Neural cell (in vitro differentiated cells): Measurements from ENCODE around the gene TBXA2R. TPM values are rescaled to one million over a fixed set of nuclear protein-coding genes. Genes with fewer than 3 reads are reported as not detected.

Source experiments
- H2AFZ ChIP-seq: fragments of 200-600, 300-800 bp; sonication (generic), shearing (Covaris generic); 2 replicates; pipeline ENCODE4 v1.6.0; 2014; ENCODE audit warnings: low read depth, mild to moderate bottlenecking, antibody characterized with exemption, low read length, moderate library complexity
- H3F3A ChIP-seq: fragments of 200-600 bp; shearing (Covaris generic); 2 replicates; pipeline ENCODE4 v1.6.1; 2016; ENCODE audit warnings: mild to moderate bottlenecking, moderate library complexity, mixed read lengths, antibody characterized with exemption, low read length; ENCODE audit not compliant: insufficient read depth, poor library complexity, severe bottlenecking
- H3K27ac ChIP-seq: fragments of 200-600, 300-800 bp; sonication (generic), shearing (Covaris generic); 2 replicates; pipeline ENCODE4 v1.5.1; 2014; ENCODE audit warnings: mild to moderate bottlenecking, low read length, moderate library complexity
- H3K27me3 ChIP-seq: fragments of 300-800, 200-600 bp; sonication (generic), shearing (Covaris generic); 2 replicates; pipeline ENCODE4 v1.6.0; 2014; ENCODE audit warnings: mild to moderate bottlenecking, low read depth, low read length, moderate library complexity; ENCODE audit not compliant: insufficient read depth
- H3K36me3 ChIP-seq: fragments of 300-800, 200-600 bp; sonication (generic), shearing (Covaris generic); 2 replicates; pipeline ENCODE4 v1.5.1; 2014; ENCODE audit warnings: mild to moderate bottlenecking, antibody characterized with exemption, low read length, moderate library complexity; ENCODE audit not compliant: insufficient read depth
- H3K4me2 ChIP-seq: fragments of 300-800, 200-600 bp; sonication (generic), shearing (Covaris generic); 2 replicates; pipeline ENCODE4 v1.6.0; 2014; ENCODE audit warnings: mild to moderate bottlenecking, low read length
- H3K4me3 ChIP-seq: fragments of 300-800, 200-600 bp; sonication (generic), shearing (Covaris generic); 2 replicates; pipeline ENCODE4 v1.5.1; 2014; ENCODE audit warnings: mild to moderate bottlenecking, low read length, moderate library complexity
- H3K79me2 ChIP-seq: fragments of 200-600 bp; shearing (Covaris generic); replicated peaks from 2 replicates; pipeline ENCODE4 v1.6.0; 2014; ENCODE audit warnings: mild to moderate bottlenecking, low read length, moderate library complexity; ENCODE audit not compliant: insufficient read depth
- H3K9ac ChIP-seq: fragments of 300-800, 200-600 bp; sonication (generic), shearing (Covaris generic); 2 replicates; pipeline ENCODE4 v1.6.1; 2016; ENCODE audit warnings: mild to moderate bottlenecking, low read length, mixed read lengths
- H3K9me2 ChIP-seq: fragments of 200-600 bp; shearing (Covaris generic); 2 replicates; pipeline ENCODE4 v1.6.1; 2016; ENCODE audit warnings: mild to moderate bottlenecking, low read length, mixed read lengths; ENCODE audit not compliant: insufficient read depth
- H3K9me3 ChIP-seq: fragments of 200-600, 300-800 bp; sonication (generic), shearing (Covaris generic); 2 replicates; pipeline ENCODE4 v1.6.1; 2016; ENCODE audit warnings: mild to moderate bottlenecking, mixed run types, low read length, moderate library complexity, mixed read lengths
- H4K20me1 ChIP-seq: fragments of 200-600 bp; shearing (Covaris generic); 2 replicates; pipeline ENCODE4 v1.6.1; 2016; ENCODE audit warnings: mild to moderate bottlenecking, mixed run types; ENCODE audit not compliant: insufficient read depth
- CTCF ChIP-seq: fragments of 450-650 bp; IDR thresholded peaks from 2 replicates; pipeline ENCODE4 v1.5.1; 2014; ENCODE audit warnings: antibody characterized with exemption, mild to moderate bottlenecking, moderate library complexity; ENCODE audit not compliant: poor library complexity, severe bottlenecking
- EZH2 ChIP-seq: fragments of 200-600, 300-800 bp; shearing (Covaris generic), sonication (generic); IDR thresholded peaks from 2 replicates; pipeline ENCODE4 v1.6.1; 2014; ENCODE audit warnings: antibody characterized with exemption, low read length, borderline replicate concordance, mild to moderate bottlenecking; ENCODE audit not compliant: insufficient read depth, poor library complexity, severe bottlenecking
- MXI1 ChIP-seq: fragments of 450-650 bp; conservative IDR thresholded peaks from 2 replicates; pipeline ENCODE4 v1.6.1; 2014; ENCODE audit warnings: antibody characterized with exemption, mild to moderate bottlenecking; ENCODE audit not compliant: poor library complexity, severe bottlenecking
- RAD21 ChIP-seq: fragments of 450-650 bp; conservative IDR thresholded peaks from 2 replicates; pipeline ENCODE4 v1.6.1; 2014; ENCODE audit warnings: antibody characterized with exemption, mild to moderate bottlenecking, moderate library complexity
- REST ChIP-seq: IDR thresholded peaks from 2 replicates; pipeline ENCODE4 v1.6.1; 2012; ENCODE audit warnings: borderline replicate concordance
- SMC3 ChIP-seq: fragments of 450-650 bp; conservative IDR thresholded peaks from 2 replicates; pipeline ENCODE4 v1.6.1; 2014; ENCODE audit warnings: antibody characterized with exemption, mild to moderate bottlenecking, moderate library complexity; ENCODE audit not compliant: poor library complexity
- polyA plus RNA-seq: library from polyadenylated mRNA; depleted of rRNA; stranded (reverse); fragments of >200 nt; gene quantifications from 2 replicates; pipeline ENCODE4 v1.2.3, GENCODE V29; 2014

TBXA2R gene
- polyA plus RNA-seq, 1 donor from 2014 or later = not detected

- TF ChIP-seq RAD21 (no peak), MXI1 (no peak)
- Histone ChIP-seq H4K20me1 (no peaks in the 10 kb centered on the region), H3K27ac (no peak overlapping the region), H3K27me3 (peaks cover 32% of the 10 kb centered on the region), H3K9ac (no peak overlapping the region), H2AFZ (no peak overlapping the region), H3K4me2 (no peak overlapping the region), H3K9me3 (no peaks in the 10 kb centered on the region), H3F3A (no peaks in the 10 kb centered on the region), H3K4me3 (no peak overlapping the region), H3K9me2 (no peaks in the 10 kb centered on the region), H3K36me3 (no peaks in the 10 kb centered on the region), H3K79me2 (no peaks in the 10 kb centered on the region)
Measured at GRCh38 chr19:3609779-3610719, 3.4 kb upstream of the TBXA2R start.

- H3K9me3 ChIP-seq = no peaks in the 10 kb centered on the region
- no peaks in the 10 kb centered on the region for H3F3A ChIP-seq
- H3K27ac ChIP-seq = no peak overlapping the region
- no peak overlapping the region for H2AFZ ChIP-seq
- H3K27me3 ChIP-seq = peaks cover 32% of the 10 kb centered on the region
- TF ChIP-seq SMC3 = no peak
- no peak for TF ChIP-seq EZH2
- no peak for TF ChIP-seq CTCF
- TF ChIP-seq MXI1 = no peak
- TF ChIP-seq REST = no peak
- no peaks in the 10 kb centered on the region for H3K79me2 ChIP-seq
- no peak overlapping the region for H3K4me2 ChIP-seq
- no peaks in the 10 kb centered on the region for H3K36me3 ChIP-seq
- H3K9ac ChIP-seq = no peak overlapping the region
- H4K20me1 ChIP-seq = no peaks in the 10 kb centered on the region
- no peak overlapping the region for H3K4me3 ChIP-seq
- no peaks in the 10 kb centered on the region for H3K9me2 ChIP-seq
Measured at GRCh38 chr19:3608750-3609322, 2.2 kb upstream of the TBXA2R start.
